H1 (cell line): ENCODE measurements around the gene IQGAP1. TPM values are rescaled to one million over a fixed set of nuclear protein-coding genes. Genes with fewer than 3 reads are reported as not detected.

Experiments
- POLR2A ChIP-seq, 2 experiments: IDR thresholded peaks; 1 replicate in 1 of 2; 2 replicates in 1 of 2; pipeline ENCODE4 v1.6.1; 2011; ENCODE audit warnings: low read depth in 2 of 2, low read length in 2 of 2, mild to moderate bottlenecking in 2 of 2; ENCODE audit errors: control extremely low read depth in 1 of 2
- polyA plus RNA-seq, 7 experiments: library from polyadenylated mRNA; depleted of rRNA in 3 of 7; stranded (reverse) in 5 of 7; unstranded in 2 of 7; fragments of >200 nt in 5 of 7; fragments of 200-250 nt in 2 of 7; gene quantifications; 1 replicate in 5 of 7; 2 replicates in 1 of 7; 4 replicates in 1 of 7; pipeline versions ENCODE4 v1.2.1 to v1.2.3, GENCODE V29; 2011 to 2013; ENCODE audit warnings: missing spikeins in 2 of 7, mixed read lengths in 2 of 7
- total RNA-seq: library from RNA; stranded (reverse); fragmentation: NEBNext Ultra II Directional; extraction: Animal tissue kit (Norgen Biotek cat#: 25700); gene quantifications from 2 replicates; pipeline ENCODE4 v1.2.1, GENCODE V29; 2021
- TF ChIP-seq, protein P1 (sequence below): fragments of 300-600 bp; sonication (generic); IDR thresholded peaks from 2 replicates; pipeline ENCODE4 v1.7.1; 2012; ENCODE audit warnings: low read length, moderate library complexity, mild to moderate bottlenecking, inconsistent platforms; ENCODE audit not compliant: insufficient replicate concordance

Gene IQGAP1
- total and polyA plus RNA-seq, 2 of the 8 experiments (the other 6 are each of a cell fraction or from before 2014, with no cell fraction given): 56.0 to 138 TPM

- TF ChIP-seq, protein P1, sequence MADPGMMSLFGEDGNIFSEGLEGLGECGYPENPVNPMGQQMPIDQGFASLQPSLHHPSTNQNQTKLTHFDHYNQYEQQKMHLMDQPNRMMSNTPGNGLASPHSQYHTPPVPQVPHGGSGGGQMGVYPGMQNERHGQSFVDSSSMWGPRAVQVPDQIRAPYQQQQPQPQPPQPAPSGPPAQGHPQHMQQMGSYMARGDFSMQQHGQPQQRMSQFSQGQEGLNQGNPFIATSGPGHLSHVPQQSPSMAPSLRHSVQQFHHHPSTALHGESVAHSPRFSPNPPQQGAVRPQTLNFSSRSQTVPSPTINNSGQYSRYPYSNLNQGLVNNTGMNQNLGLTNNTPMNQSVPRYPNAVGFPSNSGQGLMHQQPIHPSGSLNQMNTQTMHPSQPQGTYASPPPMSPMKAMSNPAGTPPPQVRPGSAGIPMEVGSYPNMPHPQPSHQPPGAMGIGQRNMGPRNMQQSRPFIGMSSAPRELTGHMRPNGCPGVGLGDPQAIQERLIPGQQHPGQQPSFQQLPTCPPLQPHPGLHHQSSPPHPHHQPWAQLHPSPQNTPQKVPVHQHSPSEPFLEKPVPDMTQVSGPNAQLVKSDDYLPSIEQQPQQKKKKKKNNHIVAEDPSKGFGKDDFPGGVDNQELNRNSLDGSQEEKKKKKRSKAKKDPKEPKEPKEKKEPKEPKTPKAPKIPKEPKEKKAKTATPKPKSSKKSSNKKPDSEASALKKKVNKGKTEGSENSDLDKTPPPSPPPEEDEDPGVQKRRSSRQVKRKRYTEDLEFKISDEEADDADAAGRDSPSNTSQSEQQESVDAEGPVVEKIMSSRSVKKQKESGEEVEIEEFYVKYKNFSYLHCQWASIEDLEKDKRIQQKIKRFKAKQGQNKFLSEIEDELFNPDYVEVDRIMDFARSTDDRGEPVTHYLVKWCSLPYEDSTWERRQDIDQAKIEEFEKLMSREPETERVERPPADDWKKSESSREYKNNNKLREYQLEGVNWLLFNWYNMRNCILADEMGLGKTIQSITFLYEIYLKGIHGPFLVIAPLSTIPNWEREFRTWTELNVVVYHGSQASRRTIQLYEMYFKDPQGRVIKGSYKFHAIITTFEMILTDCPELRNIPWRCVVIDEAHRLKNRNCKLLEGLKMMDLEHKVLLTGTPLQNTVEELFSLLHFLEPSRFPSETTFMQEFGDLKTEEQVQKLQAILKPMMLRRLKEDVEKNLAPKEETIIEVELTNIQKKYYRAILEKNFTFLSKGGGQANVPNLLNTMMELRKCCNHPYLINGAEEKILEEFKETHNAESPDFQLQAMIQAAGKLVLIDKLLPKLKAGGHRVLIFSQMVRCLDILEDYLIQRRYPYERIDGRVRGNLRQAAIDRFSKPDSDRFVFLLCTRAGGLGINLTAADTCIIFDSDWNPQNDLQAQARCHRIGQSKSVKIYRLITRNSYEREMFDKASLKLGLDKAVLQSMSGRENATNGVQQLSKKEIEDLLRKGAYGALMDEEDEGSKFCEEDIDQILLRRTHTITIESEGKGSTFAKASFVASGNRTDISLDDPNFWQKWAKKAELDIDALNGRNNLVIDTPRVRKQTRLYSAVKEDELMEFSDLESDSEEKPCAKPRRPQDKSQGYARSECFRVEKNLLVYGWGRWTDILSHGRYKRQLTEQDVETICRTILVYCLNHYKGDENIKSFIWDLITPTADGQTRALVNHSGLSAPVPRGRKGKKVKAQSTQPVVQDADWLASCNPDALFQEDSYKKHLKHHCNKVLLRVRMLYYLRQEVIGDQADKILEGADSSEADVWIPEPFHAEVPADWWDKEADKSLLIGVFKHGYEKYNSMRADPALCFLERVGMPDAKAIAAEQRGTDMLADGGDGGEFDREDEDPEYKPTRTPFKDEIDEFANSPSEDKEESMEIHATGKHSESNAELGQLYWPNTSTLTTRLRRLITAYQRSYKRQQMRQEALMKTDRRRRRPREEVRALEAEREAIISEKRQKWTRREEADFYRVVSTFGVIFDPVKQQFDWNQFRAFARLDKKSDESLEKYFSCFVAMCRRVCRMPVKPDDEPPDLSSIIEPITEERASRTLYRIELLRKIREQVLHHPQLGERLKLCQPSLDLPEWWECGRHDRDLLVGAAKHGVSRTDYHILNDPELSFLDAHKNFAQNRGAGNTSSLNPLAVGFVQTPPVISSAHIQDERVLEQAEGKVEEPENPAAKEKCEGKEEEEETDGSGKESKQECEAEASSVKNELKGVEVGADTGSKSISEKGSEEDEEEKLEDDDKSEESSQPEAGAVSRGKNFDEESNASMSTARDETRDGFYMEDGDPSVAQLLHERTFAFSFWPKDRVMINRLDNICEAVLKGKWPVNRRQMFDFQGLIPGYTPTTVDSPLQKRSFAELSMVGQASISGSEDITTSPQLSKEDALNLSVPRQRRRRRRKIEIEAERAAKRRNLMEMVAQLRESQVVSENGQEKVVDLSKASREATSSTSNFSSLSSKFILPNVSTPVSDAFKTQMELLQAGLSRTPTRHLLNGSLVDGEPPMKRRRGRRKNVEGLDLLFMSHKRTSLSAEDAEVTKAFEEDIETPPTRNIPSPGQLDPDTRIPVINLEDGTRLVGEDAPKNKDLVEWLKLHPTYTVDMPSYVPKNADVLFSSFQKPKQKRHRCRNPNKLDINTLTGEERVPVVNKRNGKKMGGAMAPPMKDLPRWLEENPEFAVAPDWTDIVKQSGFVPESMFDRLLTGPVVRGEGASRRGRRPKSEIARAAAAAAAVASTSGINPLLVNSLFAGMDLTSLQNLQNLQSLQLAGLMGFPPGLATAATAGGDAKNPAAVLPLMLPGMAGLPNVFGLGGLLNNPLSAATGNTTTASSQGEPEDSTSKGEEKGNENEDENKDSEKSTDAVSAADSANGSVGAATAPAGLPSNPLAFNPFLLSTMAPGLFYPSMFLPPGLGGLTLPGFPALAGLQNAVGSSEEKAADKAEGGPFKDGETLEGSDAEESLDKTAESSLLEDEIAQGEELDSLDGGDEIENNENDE: no peak
- 0 out of 3 replicates have a peak, but pooled peaks of 1 of the 2 experiments have one; percentile 13 for TF ChIP-seq POLR2A (IDR thresholded peaks at IDR 0.05; ENCODE audit: control extremely low read depth in 1 of 2, low read depth in 2 of 2, low read length in 2 of 2)
These were observed 679 bp downstream of the IQGAP1 start (continued) for GRCh38 chr15:90388462-90389380.
